ENCODE measurements around the gene PTGFRN.

The PTGFRN gene

DNA sequence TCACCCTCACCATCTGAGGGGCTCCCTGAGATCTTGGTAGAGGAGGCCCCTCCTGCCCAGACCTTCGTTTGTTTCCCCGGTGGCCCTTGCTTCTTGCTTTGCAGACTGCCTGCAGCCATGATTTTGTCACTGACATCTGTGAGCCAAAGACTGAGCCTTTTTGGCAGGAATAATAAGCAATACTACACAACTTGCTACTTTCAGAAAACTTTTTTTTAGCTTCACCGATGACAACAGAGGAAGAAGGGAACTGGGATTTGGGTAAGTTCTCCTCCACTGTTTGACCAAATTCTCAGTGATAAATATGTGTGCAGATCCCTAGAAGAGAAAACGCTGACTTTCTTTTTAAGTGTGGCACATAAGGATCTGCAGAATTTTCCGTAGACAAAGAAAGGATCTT lies 80.1 kb downstream of the PTGFRN start:
- DNase-seq (ENCODE audit: low read depth): no peak
- no peak overlapping the region for H3K4me3 ChIP-seq (ENCODE audit: low read depth, low read length)

GRCh38 chr1:116990612-116991151 lies 81.0 kb downstream of the PTGFRN start:
- DNase-seq (ENCODE audit: low read depth): peak; percentile 99
- no peak overlapping the region for H3K4me3 ChIP-seq (ENCODE audit: low read depth, low read length)

DNA sequence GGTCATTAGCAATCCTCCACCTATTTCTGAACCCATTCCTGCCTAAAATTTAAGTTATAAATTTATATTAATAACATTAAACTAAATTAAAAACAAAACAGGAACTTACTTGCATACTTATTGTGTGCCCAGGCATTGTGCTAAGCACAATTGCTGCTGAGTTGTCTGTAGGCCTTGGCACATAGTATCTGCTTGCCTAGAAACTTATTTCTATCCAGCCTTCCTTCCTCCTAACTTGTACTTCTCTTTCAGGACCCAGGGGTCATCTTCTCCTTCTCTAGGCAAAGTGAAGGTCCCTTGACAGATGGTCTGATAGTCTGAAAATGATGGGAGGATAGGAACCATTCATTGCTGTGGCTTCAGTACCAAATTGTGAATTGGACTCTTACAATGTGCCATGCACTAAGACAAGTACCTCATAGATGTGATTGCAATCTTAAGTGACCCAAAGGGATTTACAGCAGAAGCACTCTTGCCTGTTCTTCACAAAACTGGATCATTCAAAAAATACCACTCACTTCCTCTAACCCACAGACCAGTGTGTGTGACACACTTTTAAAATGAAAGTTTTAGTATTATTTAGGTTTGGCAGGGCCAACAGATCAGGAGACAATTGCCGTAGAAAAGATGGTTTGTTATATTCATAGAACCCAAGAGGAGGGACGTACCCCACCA lies 81.6 kb downstream of the PTGFRN start:
- no peak for DNase-seq (ENCODE audit: low read depth)
- H3K4me3 ChIP-seq (ENCODE audit: low read depth, low read length): no peak overlapping the region

DNA sequence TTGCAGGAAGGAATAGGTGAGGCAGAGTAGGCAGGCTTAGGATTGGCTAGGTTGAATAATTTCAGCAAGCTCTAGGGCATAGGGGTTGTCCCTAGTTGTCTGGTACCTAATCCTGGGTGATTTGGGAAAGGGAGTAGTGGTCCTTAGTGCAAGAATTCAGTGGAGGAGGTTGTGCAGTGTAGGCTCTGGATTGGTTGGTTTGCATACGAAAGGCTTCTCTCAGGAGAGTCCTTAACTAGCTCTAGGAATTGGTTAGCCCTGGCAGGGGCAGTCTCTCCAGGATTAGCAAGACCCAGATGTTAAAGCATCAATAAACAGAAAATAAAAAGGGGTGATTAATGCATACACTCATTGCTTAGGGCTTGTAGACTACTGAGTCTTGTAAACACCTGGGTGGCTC lies 82.2 kb downstream of the PTGFRN start:
- H3K4me3 ChIP-seq (ENCODE audit: low read depth, low read length): no peak overlapping the region
- no peak for DNase-seq (ENCODE audit: low read depth)

- no peak overlapping the region for H3K4me3 ChIP-seq (ENCODE audit: low read depth, low read length)
- DNase-seq (ENCODE audit: low read depth): no peak
Measured at GRCh38 chr1:116993286-116993685, 83.6 kb downstream of the PTGFRN start.

GRCh38 chr1:116994411-116994810 lies 84.7 kb downstream of the PTGFRN start:
- no peak overlapping the region for H3K4me3 ChIP-seq (ENCODE audit: low read depth, low read length)
- DNase-seq (ENCODE audit: low read depth): no peak

DNA sequence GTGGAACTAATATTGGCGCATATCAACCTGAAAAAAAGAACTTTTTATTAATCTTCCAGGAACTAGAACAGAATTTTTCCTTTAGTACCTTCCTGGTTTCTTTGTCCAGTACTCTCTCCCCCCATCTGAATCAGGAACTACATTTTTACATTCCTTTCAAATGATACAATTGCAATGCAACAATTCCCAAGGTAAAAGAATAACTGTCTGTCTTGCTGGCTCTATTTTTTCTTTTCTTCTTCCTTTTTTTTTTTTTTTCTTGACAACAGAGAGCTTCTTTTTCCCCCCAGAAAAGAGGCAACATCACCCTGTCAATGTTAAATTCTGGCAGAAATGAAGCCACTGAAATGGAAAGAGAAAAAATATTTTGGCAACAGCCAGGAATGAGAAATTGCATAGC lies 87.3 kb downstream of the PTGFRN start:
- no peak for DNase-seq (ENCODE audit: low read depth)

DNA sequence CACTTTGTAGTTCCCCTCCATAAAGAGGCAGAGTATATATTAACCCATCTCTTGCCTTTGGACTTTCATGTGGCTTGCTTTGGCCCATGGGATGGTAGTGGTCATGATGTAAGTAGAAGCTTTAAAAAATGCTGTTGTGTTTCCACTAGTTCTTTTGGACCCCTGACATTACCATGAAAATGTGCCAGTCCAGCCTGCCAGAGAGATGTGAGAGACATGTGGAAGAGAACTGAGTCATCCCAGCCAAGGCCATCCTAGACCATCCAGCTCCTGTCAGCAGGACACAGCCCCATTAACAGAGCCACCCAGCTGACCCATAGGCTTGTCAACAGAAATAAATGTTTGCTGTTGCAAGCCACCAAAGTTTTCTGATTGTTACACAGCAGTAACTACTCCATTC lies 87.9 kb downstream of the PTGFRN start:
- peak; percentile 41 for DNase-seq (ENCODE audit: low read depth)
- no peak overlapping the region for H3K4me3 ChIP-seq (ENCODE audit: low read depth, low read length)

More for the DNA sequence above, 87.3 kb downstream of the PTGFRN start:
- no peak overlapping the region for H3K4me3 ChIP-seq (ENCODE audit: low read depth, low read length)

GRCh38 chr1:116999596-116999995 lies 89.9 kb downstream of the PTGFRN start:
- no peak for DNase-seq (ENCODE audit: low read depth)
- no peak overlapping the region for H3K4me3 ChIP-seq (ENCODE audit: low read depth, low read length)

DNA sequence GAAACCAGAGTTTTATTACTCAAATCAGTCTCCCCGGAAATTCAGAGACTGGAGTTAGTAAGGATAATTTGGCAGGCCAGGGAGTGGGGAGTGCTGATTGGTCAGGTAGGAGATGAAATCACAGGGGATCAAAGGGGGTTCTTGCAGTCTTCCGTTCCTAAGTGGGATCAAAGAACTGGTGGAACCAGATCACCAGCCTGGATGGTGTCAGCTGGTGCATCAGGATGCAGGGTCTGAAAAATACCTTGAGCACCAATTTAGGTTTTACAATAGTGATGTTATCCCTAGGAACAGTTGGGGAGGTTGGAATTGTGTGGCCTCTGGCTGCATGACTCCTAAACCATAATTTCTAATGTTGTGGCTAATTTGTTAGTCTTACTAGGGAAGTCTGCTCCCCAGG lies 90.4 kb downstream of the PTGFRN start:
- DNase-seq (ENCODE audit: low read depth): no peak
- no peak overlapping the region for H3K4me3 ChIP-seq (ENCODE audit: low read depth, low read length)

- no peak for DNase-seq (ENCODE audit: low read depth)
- H3K4me3 ChIP-seq (ENCODE audit: low read depth, low read length): no peak within 1 kb of the TSS
Measured at GRCh38 chr1:117001254-117001927, 91.7 kb downstream of the PTGFRN start, which contains the start of gene CD101. Gene CD101 (plus strand): TSS chr1:117001760. CDS start chr1:117001818, 58 bp downstream.

DNA sequence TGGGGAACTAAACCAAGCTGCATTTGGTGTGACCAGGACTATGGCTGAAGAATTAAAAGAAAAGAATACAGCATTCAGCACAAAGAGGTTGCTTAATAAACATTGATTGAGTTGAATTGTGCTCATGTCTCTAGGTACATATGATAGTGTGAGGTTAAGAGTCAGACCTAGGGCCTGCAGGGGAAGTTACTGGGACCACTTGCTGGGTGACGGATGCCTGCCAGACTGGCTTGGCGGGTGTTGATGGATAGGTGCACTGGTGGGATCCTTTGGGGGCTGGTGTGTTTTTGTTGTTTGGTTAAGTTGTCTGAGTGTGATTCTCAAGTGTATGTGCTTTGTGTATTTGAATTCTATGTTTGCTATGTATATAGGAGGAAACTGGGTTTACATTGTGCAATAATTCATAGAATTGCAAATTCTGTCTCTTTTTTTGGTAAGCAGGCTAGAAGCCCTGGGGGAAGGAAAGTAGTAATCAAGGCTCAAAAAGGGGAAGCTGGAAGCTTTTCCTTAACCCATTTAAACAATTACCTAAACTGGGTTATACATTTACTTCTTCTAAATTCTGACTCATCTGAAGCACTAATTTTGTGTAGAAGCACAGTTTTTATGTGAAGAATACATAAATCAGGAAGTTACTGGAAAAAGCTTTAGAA lies 93.6 kb downstream of the PTGFRN start:
- H3K4me3 ChIP-seq (ENCODE audit: low read depth, low read length): no peak overlapping the region
- DNase-seq (ENCODE audit: low read depth): no peak

GRCh38 chr1:117007719-117008013 lies 98.0 kb downstream of the PTGFRN start:
- no peak overlapping the region for H3K4me3 ChIP-seq (ENCODE audit: low read depth, low read length)
- no peak for DNase-seq (ENCODE audit: low read depth)

GRCh38 chr1:117008656-117009055 lies 98.9 kb downstream of the PTGFRN start:
- no peak for DNase-seq (ENCODE audit: low read depth)
- H3K4me3 ChIP-seq (ENCODE audit: low read depth, low read length): no peak overlapping the region

GRCh38 chr1:117009132-117009531 lies 99.4 kb downstream of the PTGFRN start:
- DNase-seq (ENCODE audit: low read depth): peak; percentile 43

DNA sequence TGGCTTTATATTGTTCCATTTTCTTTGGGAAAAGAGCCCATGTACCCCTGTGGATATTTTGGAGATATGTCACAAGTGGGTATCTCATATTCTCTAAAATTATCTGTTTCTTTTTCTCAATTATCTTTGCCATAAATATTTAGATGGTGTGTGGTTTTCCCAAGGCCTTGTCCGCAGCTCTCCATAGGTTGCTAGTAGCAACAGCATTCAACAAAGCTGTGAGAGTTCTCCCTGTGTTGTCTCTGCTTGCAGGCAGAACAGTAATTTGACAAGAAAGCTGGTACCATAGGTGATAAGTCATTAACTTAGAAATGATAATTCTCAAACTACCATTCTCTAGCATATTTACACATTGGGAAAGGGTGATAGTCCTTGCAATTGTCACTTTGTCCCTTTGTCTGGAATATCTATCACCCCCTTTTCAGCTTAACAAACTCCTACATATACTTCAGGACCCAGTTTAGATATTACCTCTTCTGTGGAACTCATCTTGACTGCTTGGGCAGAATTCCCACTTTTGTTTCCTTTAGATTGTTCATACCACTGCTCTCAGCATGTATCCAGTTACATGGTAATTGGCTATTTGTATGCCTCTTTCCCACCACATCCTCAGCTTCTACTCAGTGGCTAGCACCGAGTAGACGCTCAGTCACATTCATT lies 100.7 kb downstream of the PTGFRN start:
- no peak overlapping the region for H3K4me3 ChIP-seq (ENCODE audit: low read depth, low read length)
- DNase-seq (ENCODE audit: low read depth): no peak

More at GRCh38 chr1:117009132-117009531, 99.4 kb downstream of the PTGFRN start:
- no peak overlapping the region for H3K4me3 ChIP-seq (ENCODE audit: low read depth, low read length)

GRCh38 chr1:117011334-117011733 lies 101.6 kb downstream of the PTGFRN start:
- no peak for DNase-seq (ENCODE audit: low read depth)
- no peak overlapping the region for H3K4me3 ChIP-seq (ENCODE audit: low read depth, low read length)

- no peak overlapping the region for H3K4me3 ChIP-seq (ENCODE audit: low read depth, low read length)
- no peak for DNase-seq (ENCODE audit: low read depth)
Measured at GRCh38 chr1:117013309-117013858, 103.7 kb downstream of the PTGFRN start.

- no peak for DNase-seq (ENCODE audit: low read depth)
- H3K4me3 ChIP-seq (ENCODE audit: low read depth, low read length): no peak overlapping the region
Measured at GRCh38 chr1:117014209-117014608, 104.5 kb downstream of the PTGFRN start.

GRCh38 chr1:117015724-117016123 lies 106.0 kb downstream of the PTGFRN start:
- no peak overlapping the region for H3K4me3 ChIP-seq (ENCODE audit: low read depth, low read length)
- DNase-seq (ENCODE audit: low read depth): no peak

Measured in skeletal muscle cell (primary cell).